ENCODE results near the gene COPS9. TPM values are rescaled to one million over a fixed set of nuclear protein-coding genes. Genes with fewer than 3 reads are reported as not detected.

The COPS9 gene
- total and polyA plus RNA-seq, 10 of the 15 experiments (the other 5 are each of a cell fraction or from before 2014, with no cell fraction given) = 80.8 to 419 (median 213) TPM

- ChIA-PET RAD21 (ENCODE audit: unreplicated experiment) (no interaction called here), SMC1A (ENCODE audit: uncharacterized antibody, unreplicated experiment) (no interaction called here), CTCF (no interaction called here), POLR2A (no interaction called here)
- Histone ChIP-seq H3K4me1 (ENCODE audit: control insufficient read depth, insufficient read depth, low read length) (no peaks in the 10 kb centered on the region; the same call in 1 of the 2 replicates), H3K36me3 (ENCODE audit: control insufficient read depth in 2 of 2, insufficient read depth in 2 of 2, low read length in 1 of 2) (peaks cover 18 to 30% of the 10 kb centered on the region in 2 experiments), H2AFZ (ENCODE audit: control insufficient read depth, low read depth, low read length) (no peak overlapping the region), H3K4me2 (ENCODE audit: control insufficient read depth, insufficient read depth) (no peak overlapping the region), H3K4me3 (no peak overlapping the region), H3K9me3 (replicated peaks; ENCODE audit: control insufficient read depth, insufficient read depth, low read length) (no peaks in the 10 kb centered on the region), H3K79me2 (ENCODE audit: control insufficient read depth, insufficient read depth, low read length) (peaks cover 19% of the 10 kb centered on the region), H3K27me3 (replicated peaks in 1 of 2; ENCODE audit: control insufficient read depth in 2 of 2, insufficient read depth in 2 of 2, low read length in 1 of 2) (no peaks in the 10 kb centered on the region), H4K20me1 (ENCODE audit: control insufficient read depth, insufficient read depth) (no peaks in the 10 kb centered on the region), H3K27ac (ENCODE audit: control insufficient read depth, insufficient read depth) (no peak overlapping the region), H3K9ac (ENCODE audit: control insufficient read depth, insufficient read depth, low read length) (no peak overlapping the region)
- 91% methylated on average over 22 of the region's 22 CpGs for WGBS (ENCODE audit: insufficient coverage, insufficient replicate concordance, low lambda C conversion rate, missing lambda C conversion rate)
- in situ Hi-C loops (cut with MboI) = no loop called here
- DNase-seq (ENCODE audit: low read depth, low spot score) = no peak
- FAIRE-seq = no peak
- no peak for ATAC-seq
- intact Hi-C loops (cut with micrococcal nuclease; ENCODE audit: unreplicated experiment) = no loop called here
- TF ChIP-seq BCL3 (IDR thresholded peaks at IDR 0.05; ENCODE audit: borderline replicate concordance, insufficient read depth, low read depth, low read length, poor library complexity, severe bottlenecking) (no peak), MYC (IDR thresholded peaks at IDR 0.05; ENCODE audit: insufficient read depth, insufficient read length, insufficient replicate concordance, low read length, severe bottlenecking) (no peak), KLF5 (IDR thresholded peaks at IDR 0.05; ENCODE audit: partially characterized antibody) (no peak)
- TF ChIP-seq, protein P1, sequence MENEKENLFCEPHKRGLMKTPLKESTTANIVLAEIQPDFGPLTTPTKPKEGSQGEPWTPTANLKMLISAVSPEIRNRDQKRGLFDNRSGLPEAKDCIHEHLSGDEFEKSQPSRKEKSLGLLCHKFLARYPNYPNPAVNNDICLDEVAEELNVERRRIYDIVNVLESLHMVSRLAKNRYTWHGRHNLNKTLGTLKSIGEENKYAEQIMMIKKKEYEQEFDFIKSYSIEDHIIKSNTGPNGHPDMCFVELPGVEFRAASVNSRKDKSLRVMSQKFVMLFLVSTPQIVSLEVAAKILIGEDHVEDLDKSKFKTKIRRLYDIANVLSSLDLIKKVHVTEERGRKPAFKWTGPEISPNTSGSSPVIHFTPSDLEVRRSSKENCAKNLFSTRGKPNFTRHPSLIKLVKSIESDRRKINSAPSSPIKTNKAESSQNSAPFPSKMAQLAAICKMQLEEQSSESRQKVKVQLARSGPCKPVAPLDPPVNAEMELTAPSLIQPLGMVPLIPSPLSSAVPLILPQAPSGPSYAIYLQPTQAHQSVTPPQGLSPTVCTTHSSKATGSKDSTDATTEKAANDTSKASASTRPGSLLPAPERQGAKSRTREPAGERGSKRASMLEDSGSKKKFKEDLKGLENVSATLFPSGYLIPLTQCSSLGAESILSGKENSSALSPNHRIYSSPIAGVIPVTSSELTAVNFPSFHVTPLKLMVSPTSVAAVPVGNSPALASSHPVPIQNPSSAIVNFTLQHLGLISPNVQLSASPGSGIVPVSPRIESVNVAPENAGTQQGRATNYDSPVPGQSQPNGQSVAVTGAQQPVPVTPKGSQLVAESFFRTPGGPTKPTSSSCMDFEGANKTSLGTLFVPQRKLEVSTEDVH (IDR thresholded peaks at IDR 0.05; ENCODE audit: low read depth, partially characterized antibody) = no peak
- TF ChIP-seq, protein P2, sequence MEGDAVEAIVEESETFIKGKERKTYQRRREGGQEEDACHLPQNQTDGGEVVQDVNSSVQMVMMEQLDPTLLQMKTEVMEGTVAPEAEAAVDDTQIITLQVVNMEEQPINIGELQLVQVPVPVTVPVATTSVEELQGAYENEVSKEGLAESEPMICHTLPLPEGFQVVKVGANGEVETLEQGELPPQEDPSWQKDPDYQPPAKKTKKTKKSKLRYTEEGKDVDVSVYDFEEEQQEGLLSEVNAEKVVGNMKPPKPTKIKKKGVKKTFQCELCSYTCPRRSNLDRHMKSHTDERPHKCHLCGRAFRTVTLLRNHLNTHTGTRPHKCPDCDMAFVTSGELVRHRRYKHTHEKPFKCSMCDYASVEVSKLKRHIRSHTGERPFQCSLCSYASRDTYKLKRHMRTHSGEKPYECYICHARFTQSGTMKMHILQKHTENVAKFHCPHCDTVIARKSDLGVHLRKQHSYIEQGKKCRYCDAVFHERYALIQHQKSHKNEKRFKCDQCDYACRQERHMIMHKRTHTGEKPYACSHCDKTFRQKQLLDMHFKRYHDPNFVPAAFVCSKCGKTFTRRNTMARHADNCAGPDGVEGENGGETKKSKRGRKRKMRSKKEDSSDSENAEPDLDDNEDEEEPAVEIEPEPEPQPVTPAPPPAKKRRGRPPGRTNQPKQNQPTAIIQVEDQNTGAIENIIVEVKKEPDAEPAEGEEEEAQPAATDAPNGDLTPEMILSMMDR (IDR thresholded peaks at IDR 0.05 in 2 of 3, conservative IDR thresholded peaks at IDR 0.05 in 1 of 3; ENCODE audit: control insufficient read depth in 2 of 3, extremely low read depth in 1 of 3, insufficient read depth in 1 of 3, low read depth in 3 of 3, low read length in 3 of 3) = peak in 1 of 3 experiments; percentile 29; a peak in 1 of 6 replicates
- no TSS peak for BruUV-seq (replicated peaks)
Observed at GRCh38 chr2:240131941-240132650, 4.0 kb downstream of the COPS9 start.
